Thymus (tissue), 11 donors: ENCODE results near the gene PLEKHA5. TPM values are rescaled to one million over a fixed set of nuclear protein-coding genes. Genes with fewer than 3 reads are reported as not detected.

Experiments used
- DNase-seq, 9 donors: peaks; one replicate each; pipeline ENCODE4 v3.0.0-alpha.2; 2013; ENCODE audit warnings: low spot score in 9 of 9, low read depth in 6 of 9, missing footprints in 1 of 9
- H3K27ac ChIP-seq, 2 donors: one replicate each; pipeline ENCODE4 v1.5.1; 2013; ENCODE audit warnings: control low read depth in 1 of 2, low read depth in 1 of 2, low read length in 1 of 2, mild to moderate bottlenecking in 1 of 2, moderate library complexity in 1 of 2
- H3K27me3 ChIP-seq, 2 donors: one replicate each; pipeline ENCODE4 v1.5.1; 2013; ENCODE audit warnings: low read length in 1 of 2; ENCODE audit not compliant: control insufficient read depth in 2 of 2, insufficient read depth in 1 of 2
- H3K36me3 ChIP-seq, 2 donors: one replicate each; pipeline ENCODE4 v1.5.1; 2013; ENCODE audit warnings: low read length in 1 of 2, mild to moderate bottlenecking in 1 of 2, moderate library complexity in 1 of 2; ENCODE audit not compliant: control insufficient read depth in 2 of 2, insufficient read depth in 2 of 2
- H3K4me1 ChIP-seq, 2 donors: one replicate each; pipeline ENCODE4 v1.5.1; 2013; ENCODE audit warnings: low read length in 2 of 2; ENCODE audit not compliant: control insufficient read depth in 2 of 2, insufficient read depth in 2 of 2
- H3K4me3 ChIP-seq, 2 donors: one replicate each; pipeline ENCODE4 v1.5.1; 2013; ENCODE audit warnings: low read length in 2 of 2, control low read depth in 1 of 2, mild to moderate bottlenecking in 1 of 2
- H3K9me3 ChIP-seq, 2 donors: one replicate each; pipeline ENCODE4 v1.5.1; 2013; ENCODE audit warnings: low read length in 1 of 2, mild to moderate bottlenecking in 1 of 2; ENCODE audit not compliant: control insufficient read depth in 2 of 2, insufficient read depth in 1 of 2
- WGBS: extraction: QIAGEN DNeasy Blood & Tissue Kit; methylation state at CpG from one replicate; pipeline ENCODE4 v1.1.7; 2013; 5-methylcytosine and 5-hydroxymethylcytosine counted together
- polyA plus RNA-seq: library from polyadenylated mRNA; stranded (reverse); fragments of 200-250 nt; gene quantifications from one replicate; pipeline ENCODE4 v1.2.3, GENCODE V29; 2013
- total RNA-seq: library from RNA; stranded (reverse); fragments of 120-200 nt; gene quantifications from one replicate; pipeline ENCODE4 v1.2.4, GENCODE V29; 2013
- donor health status: healthy.

The PLEKHA5 gene
- total and polyA plus RNA-seq, 2 donors = 12.2 to 18.0 TPM

GRCh38 chr12:19140381-19141236, 11.1 kb downstream of the PLEKHA5 start:
- DNase-seq = no peak
- no peak overlapping the region for H3K4me3 ChIP-seq
- H3K9me3 ChIP-seq = no peaks in the 10 kb centered on the region
- 95% methylated on average over 8 of the region's 8 CpGs for WGBS
- H3K4me1 ChIP-seq = no peaks in the 10 kb centered on the region
- H3K27me3 ChIP-seq = no peaks in the 10 kb centered on the region
- H3K36me3 ChIP-seq = no peaks in the 10 kb centered on the region
- no peak overlapping the region for H3K27ac ChIP-seq

GRCh38 chr12:19142499-19142898, 13.0 kb downstream of the PLEKHA5 start:
- H3K27ac ChIP-seq = no peak overlapping the region
- H3K4me3 ChIP-seq = no peak overlapping the region
- H3K9me3 ChIP-seq = no peaks in the 10 kb centered on the region
- DNase-seq = no peak
- 97% methylated on average over 2 of the region's 2 CpGs for WGBS
- H3K36me3 ChIP-seq = no peaks in the 10 kb centered on the region
- no peaks in the 10 kb centered on the region for H3K4me1 ChIP-seq
- H3K27me3 ChIP-seq = no peaks in the 10 kb centered on the region

- Histone ChIP-seq H3K27me3 (no peaks in the 10 kb centered on the region), H3K4me1 (no peaks in the 10 kb centered on the region), H3K4me3 (no peak overlapping the region), H3K27ac (no peak overlapping the region), H3K9me3 (no peaks in the 10 kb centered on the region), H3K36me3 (no peaks in the 10 kb centered on the region)
- 98% methylated on average over 6 of the region's 6 CpGs for WGBS
- no peak for DNase-seq
Measured at GRCh38 chr12:19144287-19144686, 14.8 kb downstream of the PLEKHA5 start.

GRCh38 chr12:19144985-19145384, 15.5 kb downstream of the PLEKHA5 start:
- no peaks in the 10 kb centered on the region for H3K9me3 ChIP-seq
- H3K4me3 ChIP-seq = no peak overlapping the region
- no peak for DNase-seq
- H3K27me3 ChIP-seq = no peaks in the 10 kb centered on the region
- over 99% methylated on average over 2 of the region's 2 CpGs for WGBS
- no peak overlapping the region for H3K27ac ChIP-seq
- H3K4me1 ChIP-seq = no peaks in the 10 kb centered on the region
- peaks cover 0 to 3% of the 10 kb centered on the region in 2 donors for H3K36me3 ChIP-seq

GRCh38 chr12:19148860-19149259, 19.3 kb downstream of the PLEKHA5 start:
- no peak overlapping the region for H3K4me3 ChIP-seq
- no peak for DNase-seq
- H3K9me3 ChIP-seq = no peaks in the 10 kb centered on the region
- H3K4me1 ChIP-seq = no peaks in the 10 kb centered on the region
- peaks cover 0 to 4% of the 10 kb centered on the region in 2 donors for H3K36me3 ChIP-seq
- no peak overlapping the region for H3K27ac ChIP-seq
- no peaks in the 10 kb centered on the region for H3K27me3 ChIP-seq

- no peaks in the 10 kb centered on the region for H3K4me1 ChIP-seq
- H3K9me3 ChIP-seq = no peaks in the 10 kb centered on the region
- H3K4me3 ChIP-seq = no peak overlapping the region
- no peaks in the 10 kb centered on the region for H3K27me3 ChIP-seq
- DNase-seq = no peak
- 95% methylated on average over 2 of the region's 2 CpGs for whole genome bisulfite sequencing
- H3K36me3 ChIP-seq = peaks cover 0 to 4% of the 10 kb centered on the region in 2 donors
- H3K27ac ChIP-seq = no peak overlapping the region
Measured at GRCh38 chr12:19150273-19150900, 20.9 kb downstream of the PLEKHA5 start.

- Histone ChIP-seq H3K27ac (no peak overlapping the region), H3K4me3 (no peak overlapping the region), H3K9me3 (no peaks in the 10 kb centered on the region), H3K27me3 (no peaks in the 10 kb centered on the region), H3K4me1 (no peaks in the 10 kb centered on the region), H3K36me3 (peaks cover 0 to 4% of the 10 kb centered on the region in 2 donors)
- 100% methylated on average over 1 of the region's 1 CpG for WGBS
- no peak for DNase-seq
Measured at GRCh38 chr12:19151298-19151697, 21.8 kb downstream of the PLEKHA5 start.

GRCh38 chr12:19153396-19153795, 23.9 kb downstream of the PLEKHA5 start:
- no peak for DNase-seq
- 49% methylated on average over 2 of the region's 2 CpGs for WGBS
- no peaks in the 10 kb centered on the region for H3K27me3 ChIP-seq
- H3K27ac ChIP-seq = no peak overlapping the region
- H3K9me3 ChIP-seq = no peaks in the 10 kb centered on the region
- H3K36me3 ChIP-seq = peaks cover 0 to 4% of the 10 kb centered on the region in 2 donors
- no peak overlapping the region for H3K4me3 ChIP-seq
- no peaks in the 10 kb centered on the region for H3K4me1 ChIP-seq

- Histone ChIP-seq H3K9me3 (no peaks in the 10 kb centered on the region), H3K4me1 (no peaks in the 10 kb centered on the region), H3K27me3 (no peaks in the 10 kb centered on the region), H3K27ac (no peak overlapping the region), H3K4me3 (no peak overlapping the region), H3K36me3 (peaks cover 0 to 4% of the 10 kb centered on the region in 2 donors)
- DNase-seq = no peak
- 48% methylated on average over 2 of the region's 2 CpGs for WGBS
Measured at GRCh38 chr12:19154686-19155085, 25.2 kb downstream of the PLEKHA5 start.
